SU-DHL-6 (cell line): Measurements from ENCODE around the gene FAM13C.

Experiments
- H2AFZ ChIP-seq: fragments of 200-600 bp; sonication (generic); 2 replicates; pipeline ENCODE4 v1.6.1; 2014; ENCODE audit warnings: low read depth, mild to moderate bottlenecking, moderate library complexity, mixed read lengths, antibody characterized with exemption, low read length; ENCODE audit not compliant: severe bottlenecking
- H3F3A ChIP-seq: fragments of 200-600 bp; shearing (Covaris generic); 2 replicates; pipeline ENCODE4 v1.6.0; 2016; ENCODE audit warnings: antibody characterized with exemption, mild to moderate bottlenecking; ENCODE audit not compliant: insufficient read depth
- H3K27ac ChIP-seq: fragments of 200-600 bp; sonication (generic); 2 replicates; pipeline ENCODE4 v1.5.1; 2016; ENCODE audit warnings: low read depth, mild to moderate bottlenecking, low read length, moderate library complexity, mixed read lengths
- H3K27me3 ChIP-seq: fragments of 200-600 bp; sonication (generic), shearing (Covaris generic); 2 replicates; pipeline ENCODE4 v1.6.0; 2014; ENCODE audit warnings: mild to moderate bottlenecking, low read length
- H3K36me3 ChIP-seq: fragments of 200-600 bp; sonication (generic); 2 replicates; pipeline ENCODE4 v1.6.1; 2014; ENCODE audit warnings: mild to moderate bottlenecking, low read length, mixed read lengths
- H3K4me2 ChIP-seq: fragments of 300-600, 200-600 bp; shearing (Covaris generic), sonication (generic); 2 replicates; pipeline ENCODE4 v1.6.0; 2014; ENCODE audit warnings: low read length, low read depth, mild to moderate bottlenecking; ENCODE audit not compliant: poor library complexity, severe bottlenecking
- H3K4me3 ChIP-seq: fragments of 200-600 bp; sonication (generic); 2 replicates; pipeline ENCODE4 v1.5.1; 2014; ENCODE audit warnings: antibody characterized with exemption, low read length, mild to moderate bottlenecking, mixed read lengths; ENCODE audit not compliant: insufficient read depth, poor library complexity, severe bottlenecking
- H3K79me2 ChIP-seq: fragments of 200-600 bp; sonication (generic); 2 replicates; pipeline ENCODE4 v1.6.1; 2014; ENCODE audit warnings: mild to moderate bottlenecking, low read length, moderate library complexity; ENCODE audit not compliant: insufficient read depth
- H3K9ac ChIP-seq: fragments of 200-600 bp; sonication (generic); 2 replicates; pipeline ENCODE4 v1.7.0; 2014; ENCODE audit warnings: mild to moderate bottlenecking, low read length
- H3K9me2 ChIP-seq: fragments of 200-600 bp; sonication (generic); replicated peaks from 2 replicates; pipeline ENCODE4 v1.6.1; 2014; ENCODE audit warnings: low read length; ENCODE audit not compliant: insufficient read depth
- H3K9me3 ChIP-seq: fragments of 200-600 bp; sonication (generic); 2 replicates; pipeline ENCODE4 v1.6.1; 2014; ENCODE audit warnings: low read length, mixed read lengths; ENCODE audit not compliant: insufficient read depth
- H4K20me1 ChIP-seq: fragments of 200-600 bp; sonication (generic); 2 replicates; pipeline ENCODE4 v1.6.1; 2014; ENCODE audit warnings: low read depth, mild to moderate bottlenecking, antibody characterized with exemption, low read length, moderate library complexity, mixed read lengths
- CTCF ChIP-seq: fragments of 200-600 bp; sonication (generic); IDR thresholded peaks from one replicate; pipeline ENCODE4 v1.5.1; 2017; ENCODE audit warnings: antibody characterized with exemption, mild to moderate bottlenecking, low read length, moderate library complexity; ENCODE audit not compliant: insufficient read depth, poor library complexity, severe bottlenecking
- EZH2phosphoT487 ChIP-seq: fragments of 200-600 bp; sonication (generic), shearing (Covaris generic); conservative IDR thresholded peaks from 2 replicates; pipeline ENCODE4 v1.6.1; 2018; ENCODE audit warnings: mild to moderate bottlenecking, antibody characterized with exemption, low read length, moderate library complexity, mixed read lengths

FAM13C gene

GRCh38 chr10:59315465-59315864, 46.9 kb downstream of the FAM13C start:
- H4K20me1 ChIP-seq, result no peaks in the 10 kb centered on the region
- TF ChIP-seq CTCF (no peak), EZH2phosphoT487 (no peak)

GRCh38 chr10:59314268-59314667, 48.1 kb downstream of the FAM13C start:
- H3K9me2 ChIP-seq, result no peaks in the 10 kb centered on the region
- no peak overlapping the region for H3K9ac ChIP-seq
- no peaks in the 10 kb centered on the region for H3K9me3 ChIP-seq
- H3K4me3 ChIP-seq, result no peak overlapping the region
- H2AFZ ChIP-seq, result no peak overlapping the region
- TF ChIP-seq EZH2phosphoT487 (no peak), CTCF (no peak)
- H3K79me2 ChIP-seq, result no peaks in the 10 kb centered on the region
- H3K27ac ChIP-seq, result no peak overlapping the region
- H3K4me2 ChIP-seq, result no peak overlapping the region
- H3F3A ChIP-seq, result no peaks in the 10 kb centered on the region
- H3K27me3 ChIP-seq, result no peaks in the 10 kb centered on the region
- H3K36me3 ChIP-seq, result no peaks in the 10 kb centered on the region
- no peaks in the 10 kb centered on the region for H4K20me1 ChIP-seq

More at GRCh38 chr10:59315465-59315864, 46.9 kb downstream of the FAM13C start:
- H3K9me3 ChIP-seq, result no peaks in the 10 kb centered on the region
- H3K4me2 ChIP-seq, result no peak overlapping the region
- H3K27me3 ChIP-seq, result no peaks in the 10 kb centered on the region
- H3K27ac ChIP-seq, result no peak overlapping the region
- no peaks in the 10 kb centered on the region for H3F3A ChIP-seq
- no peak overlapping the region for H2AFZ ChIP-seq
- no peak overlapping the region for H3K4me3 ChIP-seq
- no peaks in the 10 kb centered on the region for H3K9me2 ChIP-seq
- no peak overlapping the region for H3K9ac ChIP-seq
- H3K79me2 ChIP-seq, result no peaks in the 10 kb centered on the region
- no peaks in the 10 kb centered on the region for H3K36me3 ChIP-seq

GRCh38 chr10:59312247-59312646, 50.1 kb downstream of the FAM13C start:
- no peaks in the 10 kb centered on the region for H3K36me3 ChIP-seq
- no peak overlapping the region for H2AFZ ChIP-seq
- H3K27me3 ChIP-seq, result no peaks in the 10 kb centered on the region
- H4K20me1 ChIP-seq, result no peaks in the 10 kb centered on the region
- no peak for TF ChIP-seq EZH2phosphoT487
- TF ChIP-seq CTCF, result no peak
- H3K79me2 ChIP-seq, result no peaks in the 10 kb centered on the region
- no peaks in the 10 kb centered on the region for H3K9me3 ChIP-seq
- H3K4me3 ChIP-seq, result no peak overlapping the region
- H3K4me2 ChIP-seq, result no peak overlapping the region
- no peak overlapping the region for H3K9ac ChIP-seq
- H3K27ac ChIP-seq, result no peak overlapping the region
- no peaks in the 10 kb centered on the region for H3K9me2 ChIP-seq
- H3F3A ChIP-seq, result no peaks in the 10 kb centered on the region
